HTR-8/SVneo (cell line): ENCODE results near the gene PRKCB.

Experiments
- DNase-seq: peaks from one replicate; pipeline ENCODE4 v3.0.0; 2011; ENCODE audit warnings: low spot score, mixed read lengths; ENCODE audit not compliant: insufficient read length
- FAIRE-seq: peaks from 2 replicates; lab custom pipeline; 2011; peaks lifted over from hg19 to GRCh38; lab: Jason Lieb, UNC

Gene PRKCB

DNA sequence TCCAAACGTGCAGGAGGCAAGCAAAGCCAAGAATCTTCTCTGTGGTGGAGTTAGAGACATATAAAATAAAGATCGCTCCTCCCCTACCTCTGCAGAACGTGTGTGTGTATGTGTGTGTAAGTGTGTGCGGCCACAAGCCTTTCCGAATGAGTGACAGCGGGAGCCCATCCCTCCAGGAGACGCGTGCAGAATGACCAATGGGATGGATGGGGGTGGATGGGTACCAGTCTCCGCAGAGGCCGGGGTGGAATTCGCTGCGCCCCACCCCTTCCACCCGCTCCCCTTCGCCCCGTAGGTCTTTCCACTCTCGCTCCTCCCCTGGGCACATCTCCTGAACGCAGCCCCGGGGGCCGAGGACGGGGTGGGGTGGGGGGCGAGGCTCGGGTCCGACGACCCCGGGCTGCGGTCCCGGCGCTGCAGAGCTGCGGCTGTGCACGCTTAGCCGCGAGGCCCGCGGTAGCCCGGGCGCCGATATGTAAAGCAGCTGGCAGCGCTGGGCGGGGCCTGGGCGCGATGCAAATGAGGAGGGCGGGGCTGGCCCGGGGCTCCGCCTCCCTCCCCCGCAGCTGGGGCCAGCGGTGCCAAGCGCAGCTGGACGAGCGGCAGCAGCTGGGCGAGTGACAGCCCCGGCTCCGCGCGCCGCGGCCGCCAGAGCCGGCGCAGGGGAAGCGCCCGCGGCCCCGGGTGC is at the start of gene PRKCB:
TSS of gene PRKCB (plus strand) at position 594 of the 688 bp plus-strand sequence.
- DNase-seq: no peak
- no peak for FAIRE-seq

DNA sequence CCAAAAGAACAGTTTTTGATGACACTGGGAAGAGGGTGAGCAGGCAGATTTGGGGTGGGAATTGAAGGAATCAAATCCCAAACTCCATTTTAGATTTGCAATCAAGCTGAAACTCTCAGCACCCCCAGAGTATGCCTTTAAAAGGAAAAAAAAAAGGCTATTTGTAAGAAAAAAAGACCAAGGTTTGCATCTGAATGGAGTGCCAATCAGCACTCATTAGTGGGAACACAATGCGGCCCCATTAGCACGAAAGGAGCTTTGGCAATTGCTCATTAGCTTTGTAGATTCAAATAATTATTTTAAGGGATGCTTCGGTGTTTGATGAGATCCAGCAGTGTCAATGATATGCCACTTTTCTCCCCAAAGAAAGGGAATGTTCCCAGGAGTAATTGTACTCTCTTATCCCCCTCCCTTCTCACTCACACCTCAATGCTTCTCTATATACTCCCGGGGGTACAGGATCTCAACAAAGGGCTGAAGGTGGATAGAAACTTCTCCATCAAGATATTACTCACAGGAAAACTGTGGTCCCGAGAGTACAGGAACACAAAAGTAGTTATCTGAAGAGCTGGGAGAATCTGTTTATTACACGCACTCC is 48.7 kb upstream of the PRKCB start:
- DNase-seq (no peak), FAIRE-seq (no peak)

DNA sequence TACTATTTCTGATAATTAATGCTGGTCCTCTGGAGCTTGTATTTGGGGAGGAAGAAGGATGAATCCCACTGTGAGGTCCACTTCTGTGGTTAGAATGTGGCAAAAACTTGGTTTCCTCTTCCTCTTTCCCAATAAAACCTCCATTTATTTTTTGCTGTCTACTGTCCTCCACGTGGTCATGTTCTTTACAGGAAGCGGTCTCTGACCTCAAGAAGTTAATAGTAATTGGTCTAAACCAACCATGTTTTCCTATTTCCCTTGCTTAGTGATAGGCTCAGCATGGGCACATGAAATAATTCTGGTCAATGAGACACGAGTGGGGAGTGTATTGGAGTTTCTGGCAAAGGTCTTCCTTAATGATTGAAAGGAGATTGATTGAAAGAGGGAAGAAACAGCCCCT is 47.1 kb upstream of the PRKCB start:
- no peak for DNase-seq
- no peak for FAIRE-seq

DNA sequence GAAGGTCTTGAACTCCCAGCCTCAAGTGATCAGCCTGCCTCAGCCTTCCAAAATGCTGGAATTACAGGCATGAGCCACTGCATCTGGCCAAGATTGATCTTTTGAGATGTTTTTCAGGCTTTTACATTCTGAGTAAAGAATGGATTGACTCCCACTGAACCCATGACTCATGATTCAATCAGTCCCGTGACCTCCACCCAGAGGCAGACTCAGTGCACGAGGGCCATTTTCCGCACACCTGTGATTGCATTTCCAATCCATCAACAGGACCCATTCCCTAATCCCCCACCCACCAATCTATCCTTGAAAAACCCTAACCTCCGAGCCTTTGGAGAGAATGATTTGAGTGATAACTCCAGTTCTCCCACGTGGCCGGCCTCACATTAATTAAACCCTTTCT is 40.4 kb upstream of the PRKCB start:
- FAIRE-seq (no peak), DNase-seq (no peak)

DNA sequence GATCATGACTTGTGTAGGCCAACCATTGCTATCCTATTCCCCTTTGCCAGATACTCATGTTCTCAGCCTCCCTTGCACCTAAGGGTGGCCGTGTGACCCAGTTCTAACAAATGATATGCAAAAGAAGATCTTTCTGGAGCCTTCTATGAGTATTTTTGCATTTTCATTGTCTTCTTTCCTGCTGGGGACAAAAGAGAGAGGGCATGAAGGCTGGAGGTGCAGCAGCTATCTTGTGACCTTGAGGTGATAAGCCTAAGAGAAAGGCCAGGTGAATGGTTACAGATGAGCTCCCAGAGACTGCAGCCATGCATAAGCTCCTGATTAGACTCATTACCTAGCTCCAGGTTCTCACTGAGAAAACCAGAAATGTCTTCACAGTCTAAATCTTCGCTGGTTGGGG is 38.8 kb upstream of the PRKCB start:
- DNase-seq (no peak), FAIRE-seq (no peak)

DNA sequence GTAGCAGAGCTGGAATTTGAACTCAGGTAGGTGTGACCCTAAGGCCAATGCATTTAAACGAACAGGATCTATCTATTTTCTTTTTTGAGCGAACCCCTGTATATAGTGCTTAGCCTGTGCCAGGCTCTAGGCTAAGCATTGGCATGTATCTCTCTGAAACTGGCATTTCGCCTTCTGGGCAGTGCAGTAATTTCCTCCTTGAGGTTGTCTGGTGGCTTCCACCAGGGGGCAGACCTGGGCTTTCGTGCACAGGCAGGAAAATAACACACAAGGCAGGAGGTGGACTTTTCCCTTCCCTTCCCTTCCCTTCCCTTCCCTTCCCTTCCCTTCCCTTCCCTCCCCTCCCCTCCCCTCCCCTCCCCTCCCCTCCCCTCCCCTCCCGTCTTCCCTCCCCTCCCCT is 34.4 kb upstream of the PRKCB start:
- peak; percentile 53 for DNase-seq
- FAIRE-seq: no peak

DNA sequence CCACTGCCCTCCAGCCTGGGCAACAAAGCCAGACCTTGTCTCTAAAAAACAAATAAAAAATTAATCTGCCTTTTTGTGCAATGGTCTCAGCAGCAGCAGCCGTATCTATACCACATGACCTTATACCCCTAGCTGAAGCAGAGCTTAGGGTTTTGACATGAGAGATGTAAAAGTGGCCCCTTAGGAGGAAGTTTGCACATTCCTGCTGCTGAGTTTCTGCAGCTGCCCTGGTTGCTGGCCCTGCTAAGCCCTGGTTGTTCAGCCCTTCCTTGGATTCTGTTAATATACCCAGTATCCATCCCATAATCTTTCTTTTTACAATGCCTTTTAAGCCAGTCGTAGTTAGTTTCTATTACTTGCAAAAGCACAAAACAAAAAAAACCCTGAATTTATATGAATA is 33.0 kb upstream of the PRKCB start:
- no peak for FAIRE-seq
- no peak for DNase-seq

DNA sequence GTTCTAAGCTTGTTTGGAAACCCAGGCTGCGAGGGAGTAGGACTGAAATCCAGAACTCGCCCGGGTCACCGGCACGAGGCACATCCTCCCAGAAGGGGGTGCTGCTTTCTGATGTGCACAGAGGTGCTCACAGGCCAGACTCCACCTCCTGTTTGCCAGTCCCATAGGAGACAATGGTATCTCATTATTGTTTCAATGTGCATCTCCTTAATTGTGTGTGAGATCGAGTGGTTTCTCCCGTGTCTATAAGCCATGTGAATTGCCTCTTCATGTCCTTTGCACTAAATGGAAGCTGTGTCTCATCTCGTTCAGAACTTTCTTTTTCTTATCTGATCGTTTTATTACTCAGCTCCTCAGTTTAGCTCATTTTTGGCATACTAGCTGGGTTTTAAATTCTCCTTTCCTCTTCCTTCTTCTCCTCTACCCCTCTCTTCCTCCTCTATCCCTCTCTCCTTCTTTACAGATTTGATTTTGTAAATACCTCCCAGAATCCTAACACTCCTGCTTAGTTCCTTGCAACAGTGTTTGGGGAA is 32.1 kb upstream of the PRKCB start:
- FAIRE-seq (no peak), DNase-seq (peak; percentile 27)

DNA sequence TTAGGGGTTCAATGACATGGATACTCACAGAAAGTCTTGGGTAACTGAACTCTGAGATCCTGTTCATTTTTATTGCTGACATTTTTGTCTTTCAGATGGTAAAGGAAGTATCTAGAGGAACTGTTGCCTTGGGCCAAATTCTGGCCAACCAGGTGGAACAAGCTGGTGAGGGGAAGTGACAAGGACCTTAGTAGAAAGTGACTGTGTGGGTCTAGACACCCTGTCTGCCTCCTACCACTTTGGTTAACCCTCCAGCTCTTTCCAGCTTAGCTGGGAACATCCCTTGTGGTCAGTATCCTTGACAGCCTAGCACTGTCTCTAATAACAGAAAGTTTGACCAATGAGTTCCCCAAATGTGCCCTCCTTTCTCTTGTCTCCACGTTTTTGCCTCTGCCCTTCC is 28.8 kb upstream of the PRKCB start:
- FAIRE-seq: no peak
- DNase-seq: no peak

DNA sequence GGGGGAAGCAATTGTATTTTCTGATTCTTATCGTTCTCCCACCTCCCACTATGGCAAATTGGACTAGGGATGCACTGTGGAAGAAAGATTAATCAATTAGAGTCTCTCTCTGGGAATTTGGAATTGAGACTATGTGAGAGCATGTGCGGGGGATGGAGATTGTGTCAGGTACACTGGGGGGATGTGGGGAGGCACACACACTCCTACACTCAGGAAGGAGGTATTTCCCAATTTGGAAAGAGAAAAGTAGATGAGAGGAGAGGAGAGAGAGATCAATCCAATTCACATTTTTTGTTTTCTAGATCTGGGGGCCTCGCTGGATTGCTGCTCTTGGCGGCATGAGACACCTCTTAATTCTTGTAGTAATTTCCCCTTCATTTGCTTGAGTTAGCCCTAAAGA is 14.3 kb upstream of the PRKCB start:
- DNase-seq (no peak), FAIRE-seq (no peak)

DNA sequence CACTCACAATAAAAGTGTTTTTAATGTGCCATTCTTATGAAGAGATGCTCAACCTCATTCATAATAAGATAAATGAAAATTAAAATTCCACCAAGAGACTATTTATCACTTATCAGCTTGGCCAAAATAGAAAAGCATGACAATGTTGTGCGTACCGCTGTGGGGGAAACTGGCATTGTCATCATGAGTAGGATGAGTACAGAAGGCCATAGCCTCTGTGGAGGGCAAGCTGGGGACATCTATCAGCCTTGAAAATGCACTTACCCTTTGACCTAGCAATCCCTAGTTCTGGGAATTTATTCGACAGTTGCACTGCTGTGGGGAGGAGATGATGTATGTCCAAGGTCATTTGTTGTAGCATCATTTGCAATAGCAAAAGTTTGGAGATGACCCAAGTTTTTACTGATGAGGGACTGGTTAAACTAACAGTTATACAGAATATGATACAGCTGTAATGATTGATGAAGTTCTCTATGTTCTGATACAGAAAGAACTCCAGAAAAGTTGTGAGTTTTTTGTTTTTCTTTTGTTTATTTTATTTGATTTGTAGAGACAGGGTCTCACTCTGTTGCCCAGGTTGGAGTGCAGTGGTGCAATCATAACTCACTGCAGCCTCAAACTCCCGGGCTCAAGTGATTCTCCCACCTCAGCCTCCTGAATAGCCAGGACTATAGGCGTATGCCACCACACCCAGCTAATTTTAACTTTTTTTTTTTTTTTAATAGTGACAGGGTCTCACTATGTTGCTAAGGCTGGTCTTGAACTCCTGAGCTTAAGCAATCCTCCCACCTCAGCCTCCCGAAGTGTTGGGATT is 13.7 kb upstream of the PRKCB start:
- no peak for DNase-seq

DNA sequence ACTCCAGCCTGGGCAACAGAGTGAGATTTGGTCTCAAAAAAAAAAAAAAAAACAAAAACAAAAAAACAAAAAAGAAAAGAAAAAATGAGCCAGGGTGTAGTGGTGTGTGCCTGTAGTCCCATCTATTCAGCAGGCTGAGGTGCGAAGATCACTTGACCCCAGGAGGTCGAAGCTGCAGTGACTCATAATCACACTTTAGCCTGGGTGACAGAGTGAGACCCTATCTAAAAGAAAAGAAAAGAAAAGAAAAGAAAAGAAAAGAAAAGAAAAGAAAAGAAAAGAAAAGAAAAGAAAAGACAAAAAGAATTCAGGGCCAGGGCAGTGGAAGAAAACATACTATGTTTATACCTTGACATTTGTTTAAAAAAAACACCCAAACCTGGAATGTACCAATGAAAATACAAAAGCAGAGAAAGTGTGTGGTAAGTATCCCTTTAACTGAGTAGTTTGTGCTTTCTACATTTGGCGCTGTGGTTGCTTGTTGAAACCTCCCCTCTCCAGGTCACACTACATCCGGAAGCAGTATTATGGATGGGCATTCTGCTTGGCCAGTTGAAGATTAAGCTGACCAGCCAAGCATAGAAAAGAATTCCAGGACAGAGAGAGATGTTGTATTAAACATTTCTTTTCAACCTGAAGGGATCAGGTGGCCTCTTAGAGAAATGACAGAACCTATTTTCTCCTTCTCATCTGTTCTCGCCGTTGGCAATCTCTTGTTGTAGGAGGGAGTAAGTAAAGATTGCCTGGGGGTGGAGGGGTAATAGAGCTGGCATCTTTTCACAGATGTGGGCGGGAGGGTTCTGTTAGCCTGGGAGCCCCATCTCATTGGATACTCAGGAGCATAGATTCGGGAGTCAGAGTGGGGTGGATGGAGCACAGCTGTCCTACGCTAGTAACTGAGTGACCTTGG is 12.1 kb upstream of the PRKCB start:
- FAIRE-seq (no peak), DNase-seq (no peak)

More for the DNA sequence above, 13.7 kb upstream of the PRKCB start:
- no peak for FAIRE-seq

DNA sequence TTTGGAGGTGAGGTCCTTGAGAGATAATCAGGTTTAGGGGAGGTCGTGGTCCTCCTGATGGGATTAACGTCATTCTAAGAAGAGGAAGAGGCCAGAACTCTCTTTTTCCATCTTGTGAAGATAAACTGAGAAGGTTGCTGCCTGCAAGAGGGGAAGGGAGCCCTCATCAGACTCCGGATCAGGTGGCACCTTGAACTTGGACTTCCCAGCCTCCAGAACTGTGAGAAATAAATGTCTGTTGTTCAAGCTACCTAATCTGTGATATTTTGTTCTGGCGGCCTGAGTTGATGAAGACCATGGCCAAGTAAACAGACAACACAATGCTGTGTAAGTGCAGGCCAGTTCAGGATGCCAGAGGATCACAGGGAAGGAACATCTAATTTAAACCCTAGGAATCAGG is 10.9 kb upstream of the PRKCB start:
- no peak for FAIRE-seq
- no peak for DNase-seq

DNA sequence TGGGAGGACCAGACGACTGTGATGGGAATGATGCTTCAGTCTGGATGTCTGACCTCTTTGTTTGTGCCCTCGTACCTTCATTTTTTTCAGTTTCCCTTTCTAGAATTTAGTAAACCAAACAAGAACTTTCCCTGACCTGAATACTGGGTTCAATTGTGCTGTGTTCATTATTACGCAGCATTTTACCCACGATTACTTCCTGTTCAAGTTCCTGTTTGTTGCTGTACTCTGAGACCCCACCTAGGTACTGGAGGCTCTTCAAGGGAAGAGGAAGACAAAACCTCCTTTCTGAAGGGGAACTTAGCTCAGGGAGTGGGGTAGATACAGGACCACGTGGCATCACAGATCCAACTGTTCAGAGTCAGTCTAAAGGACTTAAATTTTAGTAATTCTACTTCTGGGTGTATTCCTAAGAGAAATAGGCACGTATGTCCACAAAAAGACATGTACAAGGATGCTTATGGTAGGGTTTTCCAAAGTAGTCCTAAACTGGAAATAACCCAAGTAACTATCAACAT is 9.2 kb upstream of the PRKCB start:
- FAIRE-seq (no peak), DNase-seq (no peak)

DNA sequence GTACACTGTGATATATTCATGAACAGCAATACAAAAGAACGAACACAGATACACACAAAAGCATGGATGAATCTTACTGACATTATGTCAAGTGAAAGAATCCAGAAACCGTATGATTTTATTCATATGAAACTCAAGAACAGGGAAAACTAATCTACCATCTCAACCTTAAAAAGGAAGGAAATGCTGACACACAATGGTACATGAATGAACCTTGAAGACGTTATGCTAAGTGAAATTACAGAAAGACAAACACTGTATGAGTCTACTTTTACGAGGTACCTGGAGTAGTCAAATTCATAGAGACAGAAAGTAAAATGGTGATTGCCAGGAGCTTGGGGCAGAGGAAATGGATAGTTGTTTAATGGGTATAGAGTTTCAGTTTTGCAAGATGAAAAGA is 8.7 kb upstream of the PRKCB start:
- FAIRE-seq (no peak), DNase-seq (no peak)

DNA sequence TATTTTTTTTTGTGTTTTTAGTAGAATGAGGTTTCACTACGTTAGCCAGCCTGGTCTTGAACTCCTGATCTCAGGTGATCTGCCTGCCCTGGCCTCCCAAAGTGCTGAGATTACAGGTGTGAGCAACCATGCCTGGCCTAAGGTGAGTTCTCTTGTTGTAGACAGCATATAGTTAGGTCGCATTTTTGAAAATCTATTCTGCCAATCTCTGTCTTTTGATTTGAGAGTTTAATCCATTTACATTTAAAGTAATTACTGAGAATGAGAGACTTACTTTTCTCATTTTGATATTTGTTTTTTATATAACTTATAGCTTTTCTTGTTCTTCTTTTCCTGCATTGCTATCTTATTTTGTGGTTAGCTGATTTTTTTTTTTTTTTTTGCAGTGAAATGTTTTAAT is 6.3 kb upstream of the PRKCB start:
- FAIRE-seq (no peak), DNase-seq (no peak)

DNA sequence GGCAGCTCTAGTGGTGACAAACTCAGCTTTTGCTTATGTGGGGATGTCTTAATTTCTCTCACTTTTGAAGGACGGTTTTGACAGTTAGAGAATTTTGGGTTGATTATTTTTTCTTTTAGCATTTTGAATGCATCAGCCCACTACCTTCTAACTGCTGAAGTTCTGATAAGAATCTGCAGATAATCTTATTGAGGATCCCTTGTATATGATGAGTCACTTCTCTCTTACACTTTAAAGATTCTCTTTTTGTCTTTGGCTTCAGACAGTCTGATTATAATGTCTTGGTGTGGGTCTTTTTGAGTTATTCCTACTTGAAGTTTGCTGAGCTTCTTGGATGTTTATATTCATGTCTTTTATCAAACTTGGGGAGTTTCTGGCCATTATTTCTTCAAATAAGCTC is 5.5 kb upstream of the PRKCB start:
- FAIRE-seq (no peak), DNase-seq (no peak)

DNA sequence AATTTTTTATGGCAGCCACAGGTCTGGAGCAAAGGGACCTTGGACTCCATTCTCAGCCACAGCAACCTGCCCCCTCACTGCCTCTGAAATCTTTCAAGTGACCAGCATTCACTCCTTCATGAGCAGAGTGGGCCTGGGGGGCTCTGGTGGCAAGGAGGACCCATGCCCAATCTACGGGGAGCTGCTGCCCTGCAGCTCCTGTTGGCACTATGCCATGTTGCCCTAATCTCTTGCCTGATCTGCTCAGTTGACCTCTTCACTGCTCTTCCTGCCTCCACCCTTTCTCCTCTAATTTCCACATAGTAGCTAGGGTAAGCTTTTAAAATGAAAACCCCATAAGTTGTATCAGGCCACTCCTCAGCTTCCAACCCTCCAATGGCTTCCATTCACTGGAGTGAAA is 2.9 kb upstream of the PRKCB start:
- DNase-seq: no peak
- FAIRE-seq: no peak

DNA sequence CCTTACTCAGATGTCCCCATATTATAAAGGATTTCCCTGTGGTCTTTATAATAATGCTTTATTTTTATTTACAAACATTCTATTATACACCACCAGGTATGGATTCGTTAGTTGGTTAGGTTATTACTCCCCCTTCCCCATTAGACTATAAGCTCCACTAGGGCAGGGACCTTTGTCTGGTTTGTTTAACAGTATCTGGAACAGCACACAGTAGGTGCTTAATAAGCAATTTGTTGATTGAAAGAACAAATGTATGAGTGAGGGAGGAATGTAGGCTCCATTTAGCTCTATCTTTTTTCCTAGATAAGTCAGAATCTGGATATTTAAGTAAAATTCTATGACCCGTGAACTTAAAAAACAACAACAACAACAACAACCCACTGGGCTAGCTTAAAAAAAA is 2.3 kb upstream of the PRKCB start:
- FAIRE-seq (no peak), DNase-seq (no peak)
